K562 (cell line): Measurements from ENCODE around the gene MEIS2.

Experiments used
- ARNT ChIP-seq, 2 experiments: fragments of 450-650 bp; IDR thresholded peaks; 2 replicates each; pipeline ENCODE4 v1.6.1; 2016; ENCODE audit warnings: mild to moderate bottlenecking in 1 of 2
- EZH2 ChIP-seq: IDR thresholded peaks from 2 replicates; pipeline ENCODE4 v1.6.1; 2012; ENCODE audit warnings: low read depth, mild to moderate bottlenecking, inconsistent platforms, low read length, borderline replicate concordance
- SPI1 ChIP-seq: IDR thresholded peaks from 2 replicates; pipeline ENCODE4 v1.6.1; 2011; ENCODE audit warnings: low read depth, low read length, control low read depth, borderline replicate concordance
- U2AF1 ChIP-seq: fragments of 200-400 bp; formaldehyde crosslinking; optimal IDR thresholded peaks from 2 replicates; pipeline ENCODE3; 2017; ENCODE audit warnings: mild to moderate bottlenecking, low read depth, low read length, moderate library complexity

- TF ChIP-seq EZH2 (no peak), ARNT (IDR thresholded peaks at IDR 0.05) (no peak), U2AF1 (no peak), SPI1 (no peak)
Observed at GRCh38 chr15:37016231-37016630, 84.1 kb downstream of the MEIS2 start.
